Transverse colon (tissue), 4 donors: ENCODE results near the gene MAMDC2. TPM values are rescaled to one million over a fixed set of nuclear protein-coding genes. Genes with fewer than 3 reads are reported as not detected.

Experiments
- DNase-seq: peaks from one replicate; pipeline ENCODE4 v3.0.0-alpha.2; 2019
- H3K27ac ChIP-seq, 4 donors: fragments of 200-600 bp; sonication (generic); 2 replicates each; pipeline ENCODE4 v1.5.1; 2016 to 2018; ENCODE audit warnings: inconsistent platforms in 4 of 4
- H3K27me3 ChIP-seq: fragments of 200-600 bp; sonication (generic); 2 replicates; pipeline ENCODE4 v1.5.1; 2017; ENCODE audit warnings: inconsistent platforms
- H3K36me3 ChIP-seq, 4 donors: fragments of 200-600 bp; sonication (generic); 2 replicates each; pipeline ENCODE4 v1.5.1; 2017 to 2019; ENCODE audit warnings: inconsistent platforms in 4 of 4
- H3K4me1 ChIP-seq, 4 donors: fragments of 200-600 bp; sonication (generic); 2 replicates each; pipeline ENCODE4 v1.5.1; 2017 to 2020; ENCODE audit warnings: inconsistent platforms in 4 of 4
- H3K4me3 ChIP-seq, 4 donors: fragments of 200-600 bp; sonication (generic); 1 replicate in 1 of 4; 2 replicates in 3 of 4; pipeline versions ENCODE4 v1.5.1 to v1.6.1; 2017 to 2019; ENCODE audit warnings: inconsistent platforms in 4 of 4
- H3K9me3 ChIP-seq, 2 donors: fragments of 200-600 bp; sonication (generic); 2 replicates each; pipeline ENCODE4 v1.5.1; 2017 to 2019; ENCODE audit warnings: inconsistent platforms in 2 of 2
- CTCF ChIP-seq, 5 experiments: fragments of 200-600 bp in 3 of 5; fragments of 450-650 bp in 2 of 5; sonication (generic) in 3 of 5; IDR thresholded peaks; 1 replicate in 2 of 5; 2 replicates in 3 of 5; pipeline ENCODE4 v1.5.1; 2016 to 2017; ENCODE audit warnings: antibody characterized with exemption in 5 of 5, inconsistent platforms in 3 of 5, mild to moderate bottlenecking in 2 of 5, moderate library complexity in 1 of 5
- EP300 ChIP-seq: sonication (generic); formaldehyde crosslinking; IDR thresholded peaks from one replicate; pipeline ENCODE4 v1.6.1; 2017; ENCODE audit warnings: antibody characterized with exemption, low read depth
- POLR2A ChIP-seq: fragments of 450-650 bp; IDR thresholded peaks from one replicate; pipeline ENCODE4 v1.6.1; 2016; ENCODE audit warnings: antibody characterized with exemption, mild to moderate bottlenecking, moderate library complexity
- POLR2AphosphoS5 ChIP-seq, 3 donors: sonication (generic); formaldehyde crosslinking; IDR thresholded peaks; one replicate each; pipeline ENCODE4 v1.6.1; 2016; ENCODE audit warnings: antibody characterized with exemption in 3 of 3
- WGBS, 2 donors: methylation state at CpG; one replicate each; pipeline ENCODE4 v1.1.5; 2018; ENCODE audit warnings: low coverage in 1 of 2; 5-methylcytosine and 5-hydroxymethylcytosine counted together
- in situ Hi-C, 4 donors: fragments of 200-750 bp; cut with MboI; loops; one replicate each; pipeline versions ENCODE4 v1.15.0 to v1.15.1; 2017; ENCODE audit warnings: low sequenced_read_pairs in 3 of 4, low pct_ligation_motif_present in 1 of 4, low pct_unique_long_range_greater_than_20kb in 1 of 4
- intact Hi-C: fragments of 100-400 bp; cut with DNase I; formaldehyde crosslinking; loops from one replicate; pipeline ENCODE4 v1.15.1; 2023; ENCODE audit warnings: low total_unique reads
- total RNA-seq, 4 donors: library from RNA; depleted of rRNA; stranded (reverse); fragments of >200 nt; gene quantifications; one replicate each; pipeline ENCODE4 v1.1.0, GENCODE V29; 2016

MAMDC2 gene
- total RNA-seq, 4 donors from 2014 or later = 7.4 to 40.5 (median 28.9) TPM

- H3K9me3 ChIP-seq = no peaks in the 10 kb centered on the region
- TF ChIP-seq POLR2A (no peak), POLR2AphosphoS5 (IDR thresholded peaks at IDR 0.05) (no peak), EP300 (no peak), CTCF (IDR thresholded peaks at IDR 0.05) (no peak)
- H3K36me3 ChIP-seq = no peaks in the 10 kb centered on the region
- DNase-seq = no peak
- in situ Hi-C loops (loop anchor here in 1 of 4 donors (25.0 kb wide), 1 partner anchor 477 kb away; no protein-coding TSS in a partner anchor), intact Hi-C loops (loop anchor here (10.0 kb wide), 1 partner anchor 470 kb away; no protein-coding TSS in a partner anchor)
- H3K4me1 ChIP-seq = peaks cover 0 to 3% (median 0%) of the 10 kb centered on the region in 4 donors
- H3K4me3 ChIP-seq = no peak overlapping the region
- H3K27me3 ChIP-seq = no peaks in the 10 kb centered on the region
- H3K27ac ChIP-seq = no peak overlapping the region
Observed at GRCh38 chr9:70135176-70135575, 91.5 kb downstream of the MAMDC2 start.

- intact Hi-C loops (loop anchor here (10.0 kb wide), 1 partner anchor 468 kb away; no protein-coding TSS in a partner anchor), in situ Hi-C loops (loop anchor here in 1 of 4 donors (25.0 kb wide), 1 partner anchor 476 kb away; no protein-coding TSS in a partner anchor)
- WGBS, 2 donors = 49 to 64% methylated on average over 1 of the region's 1 CpG
- Histone ChIP-seq H3K36me3 (no peaks in the 10 kb centered on the region), H3K4me3 (no peak overlapping the region), H3K27ac (no peak overlapping the region), H3K27me3 (no peaks in the 10 kb centered on the region), H3K9me3 (no peaks in the 10 kb centered on the region), H3K4me1 (peaks cover 0 to 3% (median 0%) of the 10 kb centered on the region in 4 donors)
- TF ChIP-seq POLR2A (no peak), POLR2AphosphoS5 (IDR thresholded peaks at IDR 0.05) (no peak), EP300 (no peak), CTCF (IDR thresholded peaks at IDR 0.05) (no peak)
- no peak for DNase-seq
Observed at GRCh38 chr9:70136632-70137031, 93.0 kb downstream of the MAMDC2 start.

DNA sequence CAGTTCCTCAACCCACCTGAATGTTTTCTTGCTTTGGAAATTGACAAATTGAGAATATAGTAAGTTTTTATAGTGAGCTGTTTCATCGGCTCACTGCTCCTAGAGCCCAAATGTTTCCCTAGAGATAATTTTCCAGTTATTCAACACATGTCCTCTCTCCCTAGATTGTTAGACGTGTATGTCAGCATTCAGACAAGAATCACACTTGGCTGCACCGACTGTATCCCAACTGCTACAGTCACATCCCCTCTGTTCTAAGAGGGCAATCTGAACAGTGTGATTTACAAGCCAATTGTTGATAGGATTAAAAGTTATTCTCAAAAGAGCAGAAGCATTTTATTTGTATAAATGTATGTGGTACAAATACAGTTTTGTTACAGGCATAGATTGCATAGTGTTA is 93.9 kb downstream of the MAMDC2 start:
- Histone ChIP-seq H3K4me3 (no peak overlapping the region), H3K27ac (no peak overlapping the region), H3K4me1 (peaks cover 0 to 6% (median 0%) of the 10 kb centered on the region in 4 donors), H3K9me3 (no peaks in the 10 kb centered on the region), H3K36me3 (no peaks in the 10 kb centered on the region), H3K27me3 (no peaks in the 10 kb centered on the region)
- TF ChIP-seq CTCF (IDR thresholded peaks at IDR 0.05) = no peak
- TF ChIP-seq POLR2AphosphoS5 (IDR thresholded peaks at IDR 0.05) = no peak
- no peak for TF ChIP-seq EP300
- TF ChIP-seq POLR2A = no peak
- 71 to 80% methylated on average over 2 to 3 of the region's 3 CpGs for WGBS, 2 donors
- DNase-seq = no peak
- intact Hi-C loops = loop anchor here (10.0 kb wide), 1 partner anchor 467 kb away; no protein-coding TSS in a partner anchor
- in situ Hi-C loops = loop anchor here in 1 of 4 donors (25.0 kb wide), 1 partner anchor 475 kb away; no protein-coding TSS in a partner anchor

GRCh38 chr9:70142101-70142500 is 98.5 kb downstream of the MAMDC2 start:
- Histone ChIP-seq H3K27ac (no peak overlapping the region), H3K4me3 (no peak overlapping the region), H3K36me3 (peaks cover 0 to under 1% (median 0%) of the 10 kb centered on the region in 4 donors), H3K4me1 (peaks cover 0 to 27% (median 2%) of the 10 kb centered on the region in 4 donors), H3K9me3 (no peaks in the 10 kb centered on the region), H3K27me3 (no peaks in the 10 kb centered on the region)
- 68 to 70% methylated on average over 3 of the region's 3 CpGs for WGBS, 2 donors
- TF ChIP-seq POLR2A (no peak), CTCF (IDR thresholded peaks at IDR 0.05) (no peak)
- DNase-seq = no peak
- in situ Hi-C loops (loop anchor here in 1 of 4 donors (25.0 kb wide), 1 partner anchor 470 kb away; no protein-coding TSS in a partner anchor), intact Hi-C loops (no loop called here)
